ENCODE results near the gene DCLK2.

GRCh38 chr4:150240011-150240410, 161.8 kb downstream of the DCLK2 start:
- TF ChIP-seq, protein P1, sequence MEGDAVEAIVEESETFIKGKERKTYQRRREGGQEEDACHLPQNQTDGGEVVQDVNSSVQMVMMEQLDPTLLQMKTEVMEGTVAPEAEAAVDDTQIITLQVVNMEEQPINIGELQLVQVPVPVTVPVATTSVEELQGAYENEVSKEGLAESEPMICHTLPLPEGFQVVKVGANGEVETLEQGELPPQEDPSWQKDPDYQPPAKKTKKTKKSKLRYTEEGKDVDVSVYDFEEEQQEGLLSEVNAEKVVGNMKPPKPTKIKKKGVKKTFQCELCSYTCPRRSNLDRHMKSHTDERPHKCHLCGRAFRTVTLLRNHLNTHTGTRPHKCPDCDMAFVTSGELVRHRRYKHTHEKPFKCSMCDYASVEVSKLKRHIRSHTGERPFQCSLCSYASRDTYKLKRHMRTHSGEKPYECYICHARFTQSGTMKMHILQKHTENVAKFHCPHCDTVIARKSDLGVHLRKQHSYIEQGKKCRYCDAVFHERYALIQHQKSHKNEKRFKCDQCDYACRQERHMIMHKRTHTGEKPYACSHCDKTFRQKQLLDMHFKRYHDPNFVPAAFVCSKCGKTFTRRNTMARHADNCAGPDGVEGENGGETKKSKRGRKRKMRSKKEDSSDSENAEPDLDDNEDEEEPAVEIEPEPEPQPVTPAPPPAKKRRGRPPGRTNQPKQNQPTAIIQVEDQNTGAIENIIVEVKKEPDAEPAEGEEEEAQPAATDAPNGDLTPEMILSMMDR (conservative IDR thresholded peaks at IDR 0.05; ENCODE audit: low read length): no peak
- TF ChIP-seq EZH2phosphoT487 (IDR thresholded peaks at IDR 0.05; ENCODE audit: borderline replicate concordance, low read depth, low read length): no peak

Data from OCI-LY7 (cell line).